H9 (cell line): Measurements from ENCODE around the gene FOXC2. TPM values are rescaled to one million over a fixed set of nuclear protein-coding genes. Genes with fewer than 3 reads are reported as not detected.

Experiments
- DNase-seq: peaks from one replicate; pipeline ENCODE4 v3.0.0-alpha.2; 2017
- H2AFZ ChIP-seq: one replicate; pipeline ENCODE4 v1.6.1; 2013; ENCODE audit warnings: mild to moderate bottlenecking, low read length, control low read depth, moderate library complexity
- H2AK5ac ChIP-seq: 2 replicates; pipeline ENCODE4 v1.6.1; 2013; ENCODE audit warnings: low read length, control low read depth, mixed read lengths; ENCODE audit not compliant: insufficient read length
- H2BK120ac ChIP-seq: one replicate; pipeline ENCODE4 v1.6.1; 2013; ENCODE audit warnings: low read depth, mild to moderate bottlenecking, low read length, control low read depth, inconsistent platforms; ENCODE audit not compliant: poor library complexity, severe bottlenecking
- H2BK12ac ChIP-seq: 2 replicates; pipeline ENCODE4 v1.6.1; 2013; ENCODE audit warnings: low read length, control low read depth, mixed read lengths, low read depth; ENCODE audit not compliant: insufficient read length
- H2BK15ac ChIP-seq: 2 replicates; pipeline ENCODE4 v1.6.1; 2013; ENCODE audit warnings: low read depth, low read length, control low read depth
- H2BK20ac ChIP-seq: one replicate; pipeline ENCODE4 v1.6.1; 2013; ENCODE audit warnings: low read depth, mild to moderate bottlenecking, low read length, control low read depth, inconsistent platforms; ENCODE audit not compliant: poor library complexity, severe bottlenecking
- H2BK5ac ChIP-seq: 2 replicates; pipeline ENCODE4 v1.6.1; 2013; ENCODE audit warnings: low read length, control low read depth, mixed read lengths; ENCODE audit not compliant: insufficient read length
- H3K14ac ChIP-seq: 2 replicates; pipeline ENCODE4 v1.6.1; 2013; ENCODE audit warnings: low read length, control low read depth; ENCODE audit not compliant: insufficient read depth
- H3K18ac ChIP-seq: 2 replicates; pipeline ENCODE4 v1.6.1; 2013; ENCODE audit warnings: low read depth, mild to moderate bottlenecking, mixed read lengths, low read length, control low read depth; ENCODE audit not compliant: insufficient read length
- H3K23ac ChIP-seq: 2 replicates; pipeline ENCODE4 v1.6.1; 2013; ENCODE audit warnings: low read length, control low read depth, mixed read lengths, low read depth; ENCODE audit not compliant: insufficient read length
- H3K23me2 ChIP-seq: 2 replicates; pipeline ENCODE4 v1.6.1; 2013; ENCODE audit warnings: low read depth, mild to moderate bottlenecking, mixed read lengths, low read length, control low read depth; ENCODE audit not compliant: insufficient read length, poor library complexity, severe bottlenecking
- H3K27ac ChIP-seq: 2 replicates; pipeline ENCODE4 v1.5.1; 2013; ENCODE audit warnings: low read length, control low read depth, mixed read lengths, low read depth; ENCODE audit not compliant: insufficient read length
- H3K27me3 ChIP-seq: 2 replicates; pipeline ENCODE4 v1.6.1; 2013; ENCODE audit warnings: low read length, control low read depth, inconsistent platforms; ENCODE audit not compliant: insufficient read depth
- H3K4ac ChIP-seq: 2 replicates; pipeline ENCODE4 v1.6.1; 2013; ENCODE audit warnings: low read depth, mild to moderate bottlenecking, control low read depth, inconsistent platforms, low read length, moderate library complexity
- H3K4me1 ChIP-seq: 2 replicates; pipeline ENCODE4 v1.6.1; 2013; ENCODE audit warnings: low read length, control low read depth, inconsistent platforms; ENCODE audit not compliant: insufficient read depth
- H3K4me2 ChIP-seq: 2 replicates; pipeline ENCODE4 v1.6.1; 2013; ENCODE audit warnings: low read length, control low read depth, mixed read lengths; ENCODE audit not compliant: insufficient read length, insufficient read depth
- H3K56ac ChIP-seq: 2 replicates; pipeline ENCODE4 v1.6.1; 2013; ENCODE audit warnings: low read depth, mild to moderate bottlenecking, mixed read lengths, low read length, control low read depth; ENCODE audit not compliant: insufficient read length
- H3K79me1 ChIP-seq: 2 replicates; pipeline ENCODE4 v1.6.1; 2013; ENCODE audit warnings: low read depth, mild to moderate bottlenecking, moderate library complexity, low read length, control low read depth, inconsistent platforms; ENCODE audit not compliant: insufficient read depth, poor library complexity, severe bottlenecking
- H3K79me2 ChIP-seq: 2 replicates; pipeline ENCODE4 v1.6.1; 2013; ENCODE audit warnings: low read length, control low read depth, inconsistent platforms; ENCODE audit not compliant: insufficient read depth
- H3K9ac ChIP-seq: 2 replicates; pipeline ENCODE4 v1.6.1; 2013; ENCODE audit warnings: low read length, control low read depth, mixed read lengths; ENCODE audit not compliant: insufficient read length; ENCODE audit errors: extremely low read depth
- H3K9me3 ChIP-seq: one replicate; pipeline ENCODE4 v1.6.1; 2013; ENCODE audit warnings: low read depth, low read length, inconsistent platforms; ENCODE audit not compliant: control insufficient read depth
- H3T11ph ChIP-seq: one replicate; pipeline ENCODE4 v1.6.1; 2013; ENCODE audit warnings: mild to moderate bottlenecking, low read length, control low read depth, inconsistent platforms
- H4K20me1 ChIP-seq: one replicate; pipeline ENCODE4 v1.6.1; 2013; ENCODE audit not compliant: control insufficient read depth, insufficient read length, insufficient read depth
- H4K5ac ChIP-seq: 2 replicates; pipeline ENCODE4 v1.6.1; 2013; ENCODE audit warnings: low read depth, mild to moderate bottlenecking, mixed read lengths, low read length, control low read depth; ENCODE audit not compliant: insufficient read length
- H4K8ac ChIP-seq: replicated peaks from 2 replicates; pipeline ENCODE4 v1.6.1; 2013; ENCODE audit warnings: low read length, control low read depth, mixed read lengths, low read depth; ENCODE audit not compliant: insufficient read length
- H4K91ac ChIP-seq: 2 replicates; pipeline ENCODE4 v1.6.1; 2013; ENCODE audit warnings: low read depth, mild to moderate bottlenecking, moderate library complexity, mixed read lengths, low read length, control low read depth; ENCODE audit not compliant: insufficient read length
- H3K27ac Mint-ChIP-seq, 3 experiments: 2 replicates in 2 of 3; 3 replicates in 1 of 3; pipeline ENCODE4 v1.8.0; 2020 to 2021; ENCODE audit warnings: mixed read lengths in 3 of 3, mild to moderate bottlenecking in 1 of 3, moderate library complexity in 1 of 3
- H3K27me3 Mint-ChIP-seq: 2 replicates; pipeline ENCODE4 v1.8.0; 2021; ENCODE audit warnings: low read depth, mild to moderate bottlenecking, moderate library complexity, mixed read lengths
- H3K36me3 Mint-ChIP-seq, 3 experiments: 2 replicates in 2 of 3; 3 replicates in 1 of 3; pipeline ENCODE4 v1.8.0; 2020 to 2021; ENCODE audit warnings: low read depth in 3 of 3, mixed read lengths in 3 of 3; ENCODE audit not compliant: insufficient read depth in 1 of 3
- H3K4me1 Mint-ChIP-seq, 2 experiments: 2 replicates each; pipeline ENCODE4 v1.8.0; 2020; ENCODE audit warnings: mixed read lengths in 2 of 2
- H3K4me3 Mint-ChIP-seq, 2 experiments: 2 replicates in 1 of 2; 3 replicates in 1 of 2; pipeline ENCODE4 v1.8.0; 2020 to 2021; ENCODE audit warnings: mild to moderate bottlenecking in 2 of 2, mixed read lengths in 2 of 2, moderate library complexity in 1 of 2
- H3K9me3 Mint-ChIP-seq, 2 experiments: 2 replicates in 1 of 2; 3 replicates in 1 of 2; pipeline ENCODE4 v1.8.0; 2020; ENCODE audit warnings: mild to moderate bottlenecking in 2 of 2, mixed read lengths in 2 of 2, moderate library complexity in 1 of 2
- WGBS: extraction: QIAGEN DNeasy Blood & Tissue Kit; methylation state at CpG from one replicate; pipeline ENCODE4 v1.1.7; 2013; ENCODE audit warnings: missing lambda C conversion rate, low lambda C conversion rate, mixed read lengths; ENCODE audit not compliant: insufficient read length; ENCODE audit errors: extremely low coverage; 5-methylcytosine and 5-hydroxymethylcytosine counted together
- total RNA-seq: library from RNA; stranded (reverse); gene quantifications from 2 replicates; pipeline ENCODE4 v1.2.1, GENCODE V29; 2021
- TF ChIP-seq, protein P1 (sequence below): fragments of 200-600 bp; sonication (generic); conservative IDR thresholded peaks from 3 replicates; pipeline ENCODE4 v1.8.0; 2021; ENCODE audit warnings: antibody characterized with exemption, mild to moderate bottlenecking

FOXC2 gene
- total RNA-seq, 1 experiment from 2014 or later: not detected

GRCh38 chr16:86534779-86535615, 31.6 kb upstream of the FOXC2 start:
- H2AK5ac ChIP-seq: no peak overlapping the region
- no peak overlapping the region for H2BK15ac ChIP-seq
- no peak overlapping the region for H2BK120ac ChIP-seq
- Mint-ChIP-seq H3K27ac (no peak overlapping the region), H3K4me1 (0 out of 4 replicates have a peak, but pooled peaks cover 0 to 3% of the 10 kb centered on the region in 2 experiments), H3K27me3 (peaks cover 3% of the 10 kb centered on the region; the same call in 1 of the 2 replicates), H3K36me3 (no peaks in the 10 kb centered on the region), H3K9me3 (no peaks in the 10 kb centered on the region), H3K4me3 (no peak overlapping the region)
- H3K56ac ChIP-seq: no peak overlapping the region
- H3K23ac ChIP-seq: no peak overlapping the region
- H3K14ac ChIP-seq: no peak overlapping the region
- no peak overlapping the region for H4K8ac ChIP-seq
- H3K9me3 ChIP-seq: no peaks in the 10 kb centered on the region
- no peak overlapping the region for H2BK20ac ChIP-seq
- no peak overlapping the region for H3K18ac ChIP-seq
- no peak overlapping the region for H2BK5ac ChIP-seq
- no peak overlapping the region for H3K4me2 ChIP-seq
- H3K9ac ChIP-seq: no peak overlapping the region
- no peak overlapping the region for H2BK12ac ChIP-seq
- no peaks in the 10 kb centered on the region for H3K23me2 ChIP-seq
- H3K4ac ChIP-seq: no peak overlapping the region
- no peaks in the 10 kb centered on the region for H3K4me1 ChIP-seq
- H4K5ac ChIP-seq: no peak overlapping the region
- no CpG with 5 or more reads among the region's 18 CpGs for WGBS
- no peak for DNase-seq
- no peaks in the 10 kb centered on the region for H3K79me2 ChIP-seq
- no peaks in the 10 kb centered on the region for H4K20me1 ChIP-seq
- no peak overlapping the region for H2AFZ ChIP-seq
- no peak overlapping the region for H3K27ac ChIP-seq
- H3T11ph ChIP-seq: no peak overlapping the region
- no peak overlapping the region for H4K91ac ChIP-seq
- H3K27me3 ChIP-seq: no peaks in the 10 kb centered on the region
- H3K79me1 ChIP-seq: no peaks in the 10 kb centered on the region
- TF ChIP-seq, protein P1, sequence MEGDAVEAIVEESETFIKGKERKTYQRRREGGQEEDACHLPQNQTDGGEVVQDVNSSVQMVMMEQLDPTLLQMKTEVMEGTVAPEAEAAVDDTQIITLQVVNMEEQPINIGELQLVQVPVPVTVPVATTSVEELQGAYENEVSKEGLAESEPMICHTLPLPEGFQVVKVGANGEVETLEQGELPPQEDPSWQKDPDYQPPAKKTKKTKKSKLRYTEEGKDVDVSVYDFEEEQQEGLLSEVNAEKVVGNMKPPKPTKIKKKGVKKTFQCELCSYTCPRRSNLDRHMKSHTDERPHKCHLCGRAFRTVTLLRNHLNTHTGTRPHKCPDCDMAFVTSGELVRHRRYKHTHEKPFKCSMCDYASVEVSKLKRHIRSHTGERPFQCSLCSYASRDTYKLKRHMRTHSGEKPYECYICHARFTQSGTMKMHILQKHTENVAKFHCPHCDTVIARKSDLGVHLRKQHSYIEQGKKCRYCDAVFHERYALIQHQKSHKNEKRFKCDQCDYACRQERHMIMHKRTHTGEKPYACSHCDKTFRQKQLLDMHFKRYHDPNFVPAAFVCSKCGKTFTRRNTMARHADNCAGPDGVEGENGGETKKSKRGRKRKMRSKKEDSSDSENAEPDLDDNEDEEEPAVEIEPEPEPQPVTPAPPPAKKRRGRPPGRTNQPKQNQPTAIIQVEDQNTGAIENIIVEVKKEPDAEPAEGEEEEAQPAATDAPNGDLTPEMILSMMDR: no peak
